ENCODE results near the gene IL31RA.

- TF ChIP-seq CTCF (IDR thresholded peaks at IDR 0.05) (no peak), POLR2A (IDR thresholded peaks at IDR 0.05) (no peak)
Measured at GRCh38 chr5:55915783-55916182, 64.6 kb downstream of the IL31RA start.
